GM12864 (cell line): Measurements from ENCODE around the gene XIRP2.

Experiments
- DNase-seq: peaks from one replicate; pipeline ENCODE4 v3.0.0-alpha.2; 2011; ENCODE audit warnings: low read depth
- H3K4me3 ChIP-seq: 2 replicates; pipeline ENCODE4 v1.5.1; 2011; ENCODE audit warnings: mild to moderate bottlenecking, low read depth, low read length, control low read depth
- CTCF ChIP-seq: IDR thresholded peaks from 2 replicates; pipeline ENCODE4 v1.5.1; 2011; ENCODE audit warnings: low read depth, mild to moderate bottlenecking, moderate library complexity, low read length, control low read depth, inconsistent platforms; ENCODE audit errors: missing control alignments

The XIRP2 gene

GRCh38 chr2:166926657-166927056, 38.4 kb downstream of the XIRP2 start:
- TF ChIP-seq CTCF: no peak
- H3K4me3 ChIP-seq: no peak overlapping the region
- DNase-seq: no peak

GRCh38 chr2:166932032-166932431, 43.8 kb downstream of the XIRP2 start:
- H3K4me3 ChIP-seq: no peak overlapping the region
- TF ChIP-seq CTCF: no peak
- DNase-seq: no peak

GRCh38 chr2:166934817-166935216, 46.5 kb downstream of the XIRP2 start:
- DNase-seq: no peak
- no peak for TF ChIP-seq CTCF
- no peak overlapping the region for H3K4me3 ChIP-seq

GRCh38 chr2:166942377-166942776, 54.1 kb downstream of the XIRP2 start:
- no peak for TF ChIP-seq CTCF
- no peak overlapping the region for H3K4me3 ChIP-seq
- DNase-seq: no peak

- no peak overlapping the region for H3K4me3 ChIP-seq
- DNase-seq: no peak
- TF ChIP-seq CTCF: no peak
Observed at GRCh38 chr2:166944909-166945308, 56.6 kb downstream of the XIRP2 start.

GRCh38 chr2:166957686-166958085, 69.4 kb downstream of the XIRP2 start:
- H3K4me3 ChIP-seq: no peak overlapping the region
- DNase-seq: no peak
- TF ChIP-seq CTCF: no peak

- no peak for TF ChIP-seq CTCF
- H3K4me3 ChIP-seq: no peak overlapping the region
- no peak for DNase-seq
Observed at GRCh38 chr2:166958986-166959481, 70.8 kb downstream of the XIRP2 start.
